Astrocyte of the cerebellum (primary cell): Measurements from ENCODE around the gene KRT36.

Source experiments
- DNase-seq: peaks from one replicate; pipeline ENCODE4 v3.0.0-alpha.2; 2011; ENCODE audit warnings: low read depth
- H3K4me3 ChIP-seq: 2 replicates; pipeline ENCODE4 v1.5.1; 2011; ENCODE audit warnings: mild to moderate bottlenecking, low read depth, low read length, moderate library complexity
- in situ Hi-C: cut with HindIII; loops from 2 replicates; pipeline ENCODE4 v1.10.0; 2017; ENCODE audit warnings: low sequenced_read_pairs
- TF ChIP-seq, protein P1 (sequence below): IDR thresholded peaks from 2 replicates; pipeline ENCODE4 v1.5.1; 2012; ENCODE audit warnings: low read length, low read depth, moderate library complexity, mild to moderate bottlenecking; ENCODE audit errors: missing control alignments

The KRT36 gene

DNA sequence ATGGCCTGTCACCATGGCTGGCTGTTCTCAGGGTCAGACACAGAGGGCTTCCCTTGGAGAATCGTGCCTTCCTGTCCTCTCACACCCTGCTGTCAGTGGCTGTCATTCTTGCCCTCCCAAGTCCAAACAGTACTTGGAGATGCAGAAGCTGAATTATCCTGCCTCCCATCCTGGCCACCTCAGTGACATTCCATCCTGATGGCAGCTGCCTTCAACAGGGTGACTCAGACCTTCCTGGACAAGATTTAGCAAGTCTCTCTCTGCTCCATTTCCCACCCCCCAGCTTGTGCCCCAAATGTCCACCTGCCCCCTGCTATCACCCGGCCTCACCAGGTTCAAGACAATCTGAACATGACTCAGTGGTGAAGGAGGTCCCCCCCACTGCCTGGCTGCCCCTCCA, 4.8 kb upstream of the KRT36 start:
- DNase-seq = no peak
- in situ Hi-C loops = no loop called here
- H3K4me3 ChIP-seq = no peak overlapping the region
- TF ChIP-seq, protein P1, sequence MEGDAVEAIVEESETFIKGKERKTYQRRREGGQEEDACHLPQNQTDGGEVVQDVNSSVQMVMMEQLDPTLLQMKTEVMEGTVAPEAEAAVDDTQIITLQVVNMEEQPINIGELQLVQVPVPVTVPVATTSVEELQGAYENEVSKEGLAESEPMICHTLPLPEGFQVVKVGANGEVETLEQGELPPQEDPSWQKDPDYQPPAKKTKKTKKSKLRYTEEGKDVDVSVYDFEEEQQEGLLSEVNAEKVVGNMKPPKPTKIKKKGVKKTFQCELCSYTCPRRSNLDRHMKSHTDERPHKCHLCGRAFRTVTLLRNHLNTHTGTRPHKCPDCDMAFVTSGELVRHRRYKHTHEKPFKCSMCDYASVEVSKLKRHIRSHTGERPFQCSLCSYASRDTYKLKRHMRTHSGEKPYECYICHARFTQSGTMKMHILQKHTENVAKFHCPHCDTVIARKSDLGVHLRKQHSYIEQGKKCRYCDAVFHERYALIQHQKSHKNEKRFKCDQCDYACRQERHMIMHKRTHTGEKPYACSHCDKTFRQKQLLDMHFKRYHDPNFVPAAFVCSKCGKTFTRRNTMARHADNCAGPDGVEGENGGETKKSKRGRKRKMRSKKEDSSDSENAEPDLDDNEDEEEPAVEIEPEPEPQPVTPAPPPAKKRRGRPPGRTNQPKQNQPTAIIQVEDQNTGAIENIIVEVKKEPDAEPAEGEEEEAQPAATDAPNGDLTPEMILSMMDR = no peak

DNA sequence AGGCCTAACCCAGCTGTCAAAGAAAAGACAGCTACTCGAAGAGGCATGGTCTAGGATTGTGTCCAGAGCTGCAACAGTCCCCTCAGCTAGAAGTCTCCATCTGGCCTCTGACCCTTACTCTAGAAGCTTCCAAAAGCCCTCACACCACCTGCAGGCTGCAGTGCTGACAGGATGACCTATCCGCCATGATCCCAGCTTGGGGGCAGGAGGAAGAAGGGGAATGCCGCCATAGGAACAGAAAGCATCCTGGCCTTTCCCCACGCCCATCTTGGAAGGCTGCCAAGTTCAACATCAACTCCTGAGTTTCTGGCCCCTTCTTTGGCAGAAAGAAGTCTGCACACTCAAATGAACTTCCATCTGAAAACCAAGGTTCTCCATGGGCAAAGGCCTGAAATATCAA, 3.1 kb upstream of the KRT36 start:
- DNase-seq = peak; percentile 19
- TF ChIP-seq, protein P1 = no peak

DNA sequence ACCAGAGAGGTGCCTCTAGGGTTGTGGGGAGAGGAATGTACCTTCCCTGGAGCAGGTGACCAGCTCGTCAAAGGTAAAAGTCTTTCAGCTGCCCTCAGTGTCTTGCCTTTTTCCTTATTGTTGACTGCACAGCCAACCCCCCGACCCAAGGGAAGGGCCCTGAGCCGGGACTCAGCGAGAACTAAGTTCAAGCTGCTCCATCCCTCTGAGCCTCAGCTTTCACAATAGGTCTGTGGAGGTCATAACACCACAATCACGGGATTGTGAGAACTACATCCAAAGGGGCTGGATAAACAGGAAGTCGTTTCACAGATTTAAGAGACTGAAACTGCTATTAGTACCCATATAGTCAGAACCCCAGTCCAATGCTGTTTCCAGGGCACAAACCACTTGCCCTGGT, 2.6 kb upstream of the KRT36 start:
- DNase-seq = no peak
- TF ChIP-seq, protein P1 = no peak
- in situ Hi-C loops = no loop called here
- no peak overlapping the region for H3K4me3 ChIP-seq

More for the DNA sequence above, 3.1 kb upstream of the KRT36 start:
- no peak overlapping the region for H3K4me3 ChIP-seq
- in situ Hi-C loops = no loop called here

DNA sequence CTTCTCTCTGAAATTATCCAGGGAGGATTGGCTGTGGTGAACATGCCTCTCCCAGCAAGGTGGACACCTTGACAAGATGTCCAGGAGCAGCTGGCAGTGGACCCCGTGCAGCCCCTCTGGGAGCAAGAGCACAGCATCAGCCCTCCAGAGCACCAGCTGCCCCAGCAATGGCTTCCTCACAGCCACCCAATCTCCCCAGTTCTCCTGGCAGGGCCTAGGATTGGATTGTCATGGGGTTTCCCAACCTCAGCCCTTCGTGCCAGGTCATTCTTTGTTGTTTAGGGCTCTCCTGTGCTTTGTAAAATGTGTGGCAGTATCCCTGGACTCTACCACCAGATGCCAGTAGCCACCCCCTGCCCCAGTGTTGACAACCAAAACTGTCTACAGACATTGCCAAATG, 1.8 kb upstream of the KRT36 start:
- TF ChIP-seq, protein P1 = no peak
- in situ Hi-C loops = no loop called here
- no peak for DNase-seq
- H3K4me3 ChIP-seq = no peak overlapping the region

DNA sequence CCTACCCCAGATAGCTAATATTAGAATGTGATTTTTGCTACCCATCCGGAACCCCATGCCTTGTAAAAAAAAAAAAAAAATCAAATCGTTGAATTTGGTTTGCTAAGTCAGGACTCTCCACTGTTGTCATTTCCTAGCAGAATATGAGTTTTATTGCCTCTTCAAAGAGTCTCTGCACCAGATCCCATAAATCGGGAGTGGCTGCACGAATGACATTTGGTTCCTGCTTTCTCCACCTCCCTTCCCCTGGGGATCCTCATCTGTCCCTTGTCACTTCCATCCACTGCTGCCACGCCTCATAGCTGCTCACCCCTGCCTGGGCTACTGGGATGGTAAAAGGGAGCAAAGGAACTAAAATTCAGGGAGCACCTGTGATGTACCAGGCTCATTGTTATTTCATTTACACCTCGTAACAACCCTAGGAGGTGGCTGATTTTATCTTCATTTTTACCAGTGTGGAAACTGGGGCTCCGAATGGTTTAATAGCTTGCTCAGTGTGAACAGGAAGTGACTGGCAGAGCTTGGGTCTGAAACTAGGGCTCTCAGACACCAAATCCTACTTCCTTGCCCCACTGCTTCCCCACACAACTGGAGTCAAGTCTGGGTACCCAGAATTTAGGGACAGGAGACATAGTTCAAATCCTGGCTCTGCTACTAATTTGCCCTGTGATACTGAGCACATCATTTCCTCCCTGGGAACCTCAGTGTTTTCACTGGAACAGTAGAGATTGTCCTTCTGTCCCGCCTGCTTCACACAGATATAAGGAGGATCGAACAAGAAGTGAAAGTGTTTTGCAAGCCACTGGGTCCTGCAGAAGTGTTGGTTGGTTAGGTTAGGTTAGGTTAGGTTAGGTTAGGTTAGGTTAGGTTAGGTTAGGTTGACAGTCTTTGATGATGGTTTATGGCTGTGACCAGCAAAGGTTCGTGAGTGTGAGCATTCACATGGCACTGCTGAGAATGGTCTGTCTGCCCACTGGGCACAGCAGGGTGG, 585 bp upstream of the KRT36 start:
- no peak overlapping the region for H3K4me3 ChIP-seq
- no peak for DNase-seq
- TF ChIP-seq, protein P1 = no peak
- in situ Hi-C loops = no loop called here

DNA sequence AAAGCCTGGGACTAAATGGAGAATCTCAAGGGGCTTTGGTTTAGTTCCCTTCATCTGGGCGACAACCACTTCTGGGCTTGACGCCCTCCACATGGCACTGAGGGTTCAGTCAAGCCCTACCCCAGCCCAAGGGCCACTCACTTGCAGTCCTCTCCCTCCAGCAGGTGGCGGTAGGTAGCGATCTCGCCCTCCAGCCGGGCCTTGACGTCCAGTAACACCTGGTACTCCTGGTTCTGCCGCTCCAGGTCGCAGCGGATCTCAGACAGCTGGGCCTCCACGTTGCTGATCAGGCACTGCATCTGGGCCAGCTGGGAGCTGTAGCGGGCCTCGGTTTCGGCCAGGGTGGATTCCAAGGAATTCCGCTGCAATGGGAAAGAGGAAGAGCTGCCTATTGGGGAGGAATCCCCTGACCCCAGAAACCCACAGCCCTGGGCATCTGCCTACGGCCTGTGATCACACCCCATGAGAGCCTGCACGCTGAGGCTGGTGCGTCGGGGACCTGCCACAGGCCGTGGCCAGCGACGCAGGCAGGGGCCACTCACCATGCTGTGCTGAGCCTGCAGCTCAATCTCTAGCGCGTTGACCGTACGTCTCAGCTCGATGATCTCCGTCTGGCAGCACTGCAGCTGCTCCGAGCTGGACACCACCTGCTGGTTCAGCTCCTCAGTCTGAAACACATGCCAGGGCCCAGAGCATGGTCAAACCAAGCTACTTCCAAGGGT, 2.7 kb downstream of the KRT36 start:
- TF ChIP-seq, protein P1 = peak; percentile 28
- in situ Hi-C loops = no loop called here
- H3K4me3 ChIP-seq = no peak overlapping the region
- no peak for DNase-seq
